Fibroblast of the aortic adventitia (primary cell): ENCODE measurements around the gene FSTL4. TPM values are rescaled to one million over a fixed set of nuclear protein-coding genes. Genes with fewer than 3 reads are reported as not detected.
"Not testable (repeated sequence)": the region's sequence is repeated elsewhere in the genome, so short reads cannot be mapped to it uniquely, and the experiment has no call there.

Experiments
- DNase-seq: peaks from one replicate; pipeline ENCODE4 v3.0.0-alpha.2; 2010; ENCODE audit warnings: low read depth
- H3K4me3 ChIP-seq: 2 replicates; pipeline ENCODE4 v1.5.1; 2011; ENCODE audit warnings: low read depth, mild to moderate bottlenecking, control low read depth, low read length, moderate library complexity
- CTCF ChIP-seq: IDR thresholded peaks from 2 replicates; pipeline ENCODE4 v1.5.1; 2011; ENCODE audit warnings: mild to moderate bottlenecking, low read length, control low read depth, inconsistent platforms; ENCODE audit not compliant: insufficient read depth
- total RNA-seq: library from RNA; depleted of rRNA; stranded (reverse); fragments of >200 nt; gene quantifications from 2 replicates; pipeline ENCODE4 v1.2.3, GENCODE V29; 2012; ENCODE audit warnings: low replicate concordance

The FSTL4 gene
- total RNA-seq, 1 donor, result not detected

GRCh38 chr5:133397990-133398645, 214.2 kb downstream of the FSTL4 start:
- TF ChIP-seq CTCF, result no peak
- no peak overlapping the region for H3K4me3 ChIP-seq
- no peak for DNase-seq

- TF ChIP-seq CTCF, result no peak
- H3K4me3 ChIP-seq, result no peak overlapping the region
- DNase-seq, result no peak
Observed at GRCh38 chr5:133397348-133397747, 215.0 kb downstream of the FSTL4 start.

- TF ChIP-seq CTCF, result no peak
- DNase-seq, result no peak
- no peak overlapping the region for H3K4me3 ChIP-seq
Observed at GRCh38 chr5:133396814-133397213, 215.5 kb downstream of the FSTL4 start.

GRCh38 chr5:133396187-133396741, 216.1 kb downstream of the FSTL4 start:
- no peak for TF ChIP-seq CTCF
- DNase-seq, result no peak
- no peak overlapping the region for H3K4me3 ChIP-seq

- not testable (repeated sequence) for DNase-seq, H3K4me3 ChIP-seq
Observed at GRCh38 chr5:133395207-133395606, 217.1 kb downstream of the FSTL4 start.

GRCh38 chr5:133394477-133394817, 217.9 kb downstream of the FSTL4 start:
- not testable (repeated sequence) for DNase-seq, H3K4me3 ChIP-seq

GRCh38 chr5:133393776-133394476, 218.4 kb downstream of the FSTL4 start:
- no peak overlapping the region for H3K4me3 ChIP-seq
- DNase-seq, result no peak
- no peak for TF ChIP-seq CTCF

- DNase-seq, result no peak
- no peak for TF ChIP-seq CTCF
- no peak overlapping the region for H3K4me3 ChIP-seq
Observed at GRCh38 chr5:133392448-133392847, 219.9 kb downstream of the FSTL4 start.
